ENCODE measurements around the gene GRXCR2.
"Not testable (repeated sequence)": the region's sequence is repeated elsewhere in the genome, so short reads cannot be mapped to it uniquely, and the experiment has no call there.

GRXCR2 gene

DNA sequence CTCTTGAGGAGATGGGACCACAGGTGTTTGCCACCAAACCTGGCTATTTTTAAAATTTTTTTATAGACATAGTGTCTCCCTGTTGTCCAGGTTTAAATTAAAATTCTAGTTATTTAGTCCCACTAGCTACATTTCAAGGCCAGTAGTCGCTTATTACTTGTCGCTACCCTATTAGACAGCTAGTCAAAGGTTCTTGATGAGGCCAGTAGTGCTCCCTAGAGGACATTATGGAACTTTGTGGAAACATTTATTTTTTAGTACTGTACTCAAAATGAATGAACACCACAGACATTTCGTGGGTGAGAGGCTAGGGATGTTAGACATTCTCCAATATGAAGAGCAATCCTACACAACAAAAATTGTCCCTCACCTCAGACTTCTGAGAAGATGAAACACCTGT, 14.4 kb upstream of the GRXCR2 start:
- DNase-seq (ENCODE audit: low read depth) = no peak

DNA sequence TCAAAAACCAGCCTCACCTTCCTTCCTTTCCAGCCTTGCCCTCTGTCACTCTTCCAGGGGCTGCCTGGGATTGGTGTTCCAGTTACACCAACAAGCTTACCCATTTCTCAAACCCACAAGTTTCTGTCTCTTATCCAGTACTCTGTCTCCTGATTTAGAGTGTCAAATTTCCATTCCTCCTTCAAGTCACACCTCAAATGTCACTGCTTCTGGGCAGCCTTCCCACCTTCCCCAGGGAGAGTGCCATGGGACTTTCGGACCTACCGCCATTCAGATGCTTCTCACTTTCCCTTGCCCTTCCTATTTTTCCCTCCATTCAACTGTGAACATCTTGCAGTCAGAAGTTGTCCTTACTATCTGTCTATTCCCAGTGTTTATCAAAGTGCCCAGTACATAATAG, 2.0 kb upstream of the GRXCR2 start:
- no peak for DNase-seq (ENCODE audit: low read depth)

- no peak for DNase-seq (ENCODE audit: low read depth)
Observed at GRCh38 chr5:145872486-145872885, 328 bp downstream of the GRXCR2 start.

- no peak for DNase-seq (ENCODE audit: low read depth)
Observed at GRCh38 chr5:145869753-145870152, 3.1 kb downstream of the GRXCR2 start.

DNA sequence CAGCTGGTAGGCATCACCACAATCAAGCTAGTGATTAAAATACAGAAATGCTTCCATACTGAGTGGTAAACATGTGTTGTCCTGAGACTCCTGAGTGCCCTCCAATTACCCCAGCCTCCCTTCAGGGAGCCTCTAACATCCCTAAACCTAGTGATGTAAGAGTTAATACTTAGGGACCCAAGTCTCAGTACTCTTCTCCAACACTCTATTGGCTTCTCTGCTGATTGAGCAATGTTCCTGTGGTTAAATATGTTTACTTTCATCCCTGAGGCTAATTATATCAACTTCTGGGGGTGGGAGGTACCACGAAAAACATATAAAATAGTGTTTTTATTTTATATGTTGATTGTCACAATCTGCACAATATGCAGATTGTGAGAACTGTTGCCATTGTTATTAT, 5.0 kb downstream of the GRXCR2 start:
- DNase-seq (ENCODE audit: low read depth) = no peak

DNA sequence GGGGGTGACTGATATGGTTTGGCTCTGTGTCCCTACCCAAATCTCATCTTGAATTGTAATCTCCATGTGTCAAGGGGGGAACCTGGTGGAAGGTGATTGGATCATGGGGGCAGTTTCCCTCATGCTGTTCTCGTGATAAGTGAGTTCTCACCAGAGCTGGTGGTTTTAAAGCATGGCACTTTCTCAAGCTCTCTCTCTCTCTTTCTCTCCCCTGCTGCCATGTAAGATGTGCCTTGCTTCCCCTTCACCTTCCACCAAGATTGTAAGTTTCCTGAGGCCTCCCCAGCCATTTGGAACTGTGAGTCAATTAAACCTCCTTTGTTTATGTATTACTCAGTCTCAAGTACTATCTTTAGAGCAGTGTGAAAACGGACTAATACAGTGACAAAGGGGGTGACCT, 8.4 kb downstream of the GRXCR2 start:
- DNase-seq (ENCODE audit: low read depth) = not testable (repeated sequence)

DNA sequence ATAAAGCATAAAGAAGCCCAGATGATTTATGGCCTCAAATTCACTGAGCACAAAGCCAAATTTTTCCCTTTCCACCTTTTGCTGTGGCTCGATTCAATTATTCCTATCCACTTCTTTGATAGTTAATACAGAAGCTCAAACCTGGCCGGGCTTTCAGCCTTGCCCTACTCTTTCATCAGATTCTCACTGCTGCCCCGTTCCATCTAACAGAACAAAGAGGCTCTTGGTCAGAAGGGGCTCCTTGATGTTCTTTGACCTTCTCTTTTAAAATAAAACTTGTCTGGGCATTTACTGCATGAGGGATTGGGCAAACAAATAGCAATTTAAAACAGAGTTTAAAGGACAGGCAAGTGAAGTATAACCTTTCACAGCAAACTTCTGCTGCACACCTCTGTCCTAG, 9.8 kb downstream of the GRXCR2 start:
- DNase-seq (ENCODE audit: low read depth) = no peak

DNA sequence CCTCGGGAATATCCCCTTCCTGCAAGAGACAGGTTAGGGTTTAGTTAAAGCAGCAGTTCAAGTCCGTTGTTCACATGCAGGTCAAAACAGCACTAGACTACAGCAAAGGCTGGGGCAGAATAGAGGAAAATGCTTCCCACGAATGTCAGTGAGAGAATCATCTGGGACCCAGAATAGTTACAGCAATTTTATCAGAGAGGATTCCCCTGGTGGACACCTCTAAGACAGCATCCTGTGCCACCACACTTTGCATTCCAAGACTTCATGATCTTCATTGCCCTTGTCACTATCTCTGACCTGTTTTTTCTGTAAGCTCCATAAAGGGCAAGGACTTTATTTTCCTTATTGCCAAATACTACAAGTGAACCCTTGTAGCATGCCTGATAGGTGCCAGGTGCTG, 12.9 kb downstream of the GRXCR2 start:
- no peak for DNase-seq (ENCODE audit: low read depth)

DNA sequence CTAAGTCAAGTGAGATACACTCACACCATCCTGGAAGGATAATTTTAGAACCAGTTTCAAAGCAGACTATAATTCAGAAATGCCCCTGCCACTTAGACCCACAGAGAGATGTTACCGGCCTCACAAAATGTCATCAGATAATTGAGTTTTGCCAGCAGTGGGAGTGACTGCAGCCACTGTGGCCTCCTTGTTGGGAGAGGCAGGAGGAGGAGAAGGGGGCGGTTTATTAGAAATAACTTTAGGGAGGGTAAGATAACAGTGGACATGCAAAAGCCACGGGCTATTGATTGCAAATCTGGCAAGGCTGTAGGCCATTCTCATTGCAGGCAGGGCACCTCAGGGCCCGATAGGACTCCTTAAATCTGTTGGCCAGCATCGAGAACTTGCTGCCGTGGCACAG, 13.4 kb downstream of the GRXCR2 start:
- DNase-seq (ENCODE audit: low read depth) = no peak

DNA sequence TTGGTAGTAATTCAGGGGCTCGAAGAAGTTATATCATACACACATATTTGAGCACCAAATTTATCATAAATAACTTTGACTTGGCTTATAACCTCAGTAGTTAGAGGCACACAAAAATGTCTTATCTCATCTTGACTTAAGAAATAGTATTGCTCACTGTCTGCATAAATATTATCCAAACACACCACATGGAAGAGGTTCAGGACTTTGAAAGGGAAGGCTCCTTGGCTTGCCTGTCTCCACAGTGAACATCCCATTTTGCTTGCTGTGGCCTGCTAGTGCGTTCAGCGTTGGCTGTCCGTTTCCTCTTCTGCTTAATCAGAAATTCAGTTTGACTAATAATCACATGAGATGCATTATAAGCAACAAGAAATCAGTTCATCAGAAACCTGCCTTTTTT, 13.9 kb downstream of the GRXCR2 start:
- DNase-seq (ENCODE audit: low read depth) = no peak

DNA sequence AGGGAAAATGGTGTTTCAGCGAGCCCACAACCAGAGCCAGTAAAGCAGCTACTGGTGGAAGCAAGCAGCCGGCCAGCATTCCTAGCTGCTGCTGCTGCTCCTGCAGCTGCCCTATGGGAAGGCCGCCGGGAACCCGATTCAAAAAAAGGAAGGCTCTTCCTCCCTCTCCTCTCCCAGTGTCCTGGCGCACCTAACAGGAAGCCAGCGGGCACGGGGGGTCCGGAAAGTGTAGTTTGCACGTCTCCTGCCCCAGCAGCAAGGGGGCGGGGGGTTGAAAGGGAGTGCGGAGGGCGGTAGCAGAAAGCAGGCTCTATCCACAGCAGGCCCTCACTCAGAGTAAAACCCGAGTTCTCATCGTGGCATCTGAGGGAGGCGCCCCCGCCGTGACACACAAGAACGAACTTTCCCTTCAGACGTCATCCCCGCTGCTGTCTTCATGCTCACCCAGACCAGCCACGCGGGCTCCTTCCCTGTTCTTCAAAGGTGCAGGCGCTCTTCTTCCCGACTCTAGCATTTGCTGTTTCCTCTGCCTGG, 16.5 kb downstream of the GRXCR2 start:
- DNase-seq (ENCODE audit: low read depth) = no peak

DNA sequence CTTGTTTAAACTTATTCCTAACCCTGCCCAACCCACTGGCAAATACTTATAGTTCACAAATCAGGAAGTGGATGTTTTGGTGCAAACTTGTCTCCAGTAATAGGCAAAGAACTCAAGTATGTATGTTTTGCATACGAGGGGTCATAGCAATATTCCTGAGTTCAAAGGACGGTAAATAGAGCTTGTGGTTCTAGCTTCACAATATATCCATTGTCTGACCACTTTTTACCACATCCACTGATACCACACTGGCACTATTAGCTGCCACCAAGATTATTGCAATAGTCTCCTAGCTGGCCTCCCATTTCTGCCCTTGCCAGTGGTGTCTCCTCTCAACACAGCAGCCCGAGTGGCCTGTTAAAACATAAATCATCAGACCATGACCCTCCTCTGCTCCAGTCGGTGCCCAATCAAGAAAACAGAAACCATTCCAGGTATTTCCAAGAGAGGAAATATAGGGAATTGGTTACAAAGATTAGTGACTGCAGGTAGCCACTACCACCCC, 17.0 kb downstream of the GRXCR2 start:
- no peak for DNase-seq (ENCODE audit: low read depth)

DNA sequence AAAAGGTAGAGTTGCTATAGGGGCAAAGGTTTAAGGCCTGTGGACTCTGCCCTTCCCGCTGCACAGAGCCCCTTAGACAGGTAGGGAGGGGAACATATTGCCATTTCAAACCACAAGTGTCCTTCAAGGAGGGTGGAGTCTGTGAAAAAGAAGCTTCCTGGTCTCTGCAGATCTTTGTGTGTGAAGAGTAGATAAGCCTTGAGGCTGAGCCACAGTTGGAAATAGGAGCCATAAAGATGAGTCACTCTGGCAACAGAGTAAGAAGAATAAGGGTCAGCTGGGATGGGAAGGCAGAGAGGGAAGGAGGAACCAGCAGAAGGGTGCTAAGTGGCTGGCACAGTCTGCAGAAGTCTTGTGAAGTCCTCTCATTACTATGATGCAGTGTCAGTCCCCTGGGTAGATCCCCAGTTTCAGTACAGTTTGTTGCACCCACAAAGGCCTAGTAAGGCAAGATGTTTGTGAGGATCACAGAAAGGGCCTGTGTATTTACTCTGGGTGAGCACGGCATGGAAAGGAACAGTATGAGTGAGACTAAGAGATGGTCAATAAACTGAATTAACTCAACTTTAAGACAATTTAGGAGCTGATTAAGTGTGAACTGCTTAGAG, 18.1 kb downstream of the GRXCR2 start:
- no peak for DNase-seq (ENCODE audit: low read depth)

DNA sequence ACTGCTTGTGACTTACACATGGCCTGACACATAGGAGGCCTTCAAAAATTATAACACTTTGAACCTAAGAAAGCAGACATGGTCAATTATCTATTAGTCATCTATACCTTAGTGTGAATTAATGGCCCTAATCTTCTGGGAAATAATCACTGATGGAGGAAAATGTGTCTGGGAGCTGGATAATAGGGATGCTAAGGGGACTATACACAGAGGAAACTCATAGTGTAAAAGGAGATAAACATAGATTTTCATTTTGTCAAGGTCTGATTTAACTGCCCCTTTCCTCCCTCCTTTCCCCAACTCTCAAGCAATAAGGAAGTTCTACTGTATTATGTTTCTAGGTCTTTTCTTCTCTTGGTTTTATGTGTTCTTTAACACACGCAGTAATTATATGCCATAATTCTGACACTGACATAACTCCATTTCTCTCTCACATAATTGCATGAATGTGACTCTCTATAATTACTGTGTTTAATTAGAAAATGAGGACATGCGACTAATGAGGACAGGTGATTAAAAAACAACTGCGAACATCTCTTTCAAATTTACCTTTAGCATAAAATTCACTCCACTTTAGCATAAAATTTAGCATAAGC, 18.9 kb downstream of the GRXCR2 start:
- no peak for DNase-seq (ENCODE audit: low read depth)

DNA sequence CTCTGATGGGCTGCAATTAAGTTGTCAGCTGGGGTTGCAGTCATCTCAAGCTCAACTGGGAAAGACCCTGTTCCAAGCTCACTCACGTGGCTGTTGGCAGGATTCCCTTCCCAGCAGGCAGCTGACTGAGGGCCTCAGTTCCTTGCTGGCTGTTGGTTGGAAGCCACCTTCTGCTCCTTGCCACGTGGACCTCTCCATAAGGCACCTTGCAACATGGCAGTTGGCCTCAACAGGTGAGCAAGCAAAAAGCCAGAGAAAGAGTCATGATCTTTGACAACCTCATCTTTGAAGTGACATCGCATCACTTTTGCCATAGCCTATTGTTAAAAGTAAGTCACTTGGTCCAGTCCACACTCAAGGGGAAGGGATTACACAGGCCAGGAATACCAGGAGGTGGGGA, 19.8 kb downstream of the GRXCR2 start:
- DNase-seq (ENCODE audit: low read depth) = no peak

DNA sequence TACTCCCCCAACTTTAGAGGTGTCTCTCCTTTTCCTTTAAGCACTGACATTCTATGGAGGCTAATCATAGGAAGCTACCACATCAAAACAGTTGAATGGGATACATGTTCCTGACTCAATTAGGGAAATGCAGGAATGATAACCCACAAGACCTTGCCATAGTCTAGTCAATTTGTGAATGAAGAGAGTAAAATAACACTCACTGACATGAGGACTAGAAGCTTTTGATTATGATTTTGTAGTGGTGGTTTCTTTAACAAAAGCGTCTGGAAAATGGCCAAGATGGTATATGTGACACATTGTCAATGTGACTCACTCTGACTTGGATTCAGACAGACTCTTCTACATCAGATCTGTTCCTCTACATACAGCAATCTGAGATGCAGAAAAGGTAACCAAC, 24.0 kb downstream of the GRXCR2 start:
- no peak for DNase-seq (ENCODE audit: low read depth)

GRCh38 chr5:145847499-145848497, 25.0 kb downstream of the GRXCR2 start:
- no peak for DNase-seq (ENCODE audit: low read depth)

DNA sequence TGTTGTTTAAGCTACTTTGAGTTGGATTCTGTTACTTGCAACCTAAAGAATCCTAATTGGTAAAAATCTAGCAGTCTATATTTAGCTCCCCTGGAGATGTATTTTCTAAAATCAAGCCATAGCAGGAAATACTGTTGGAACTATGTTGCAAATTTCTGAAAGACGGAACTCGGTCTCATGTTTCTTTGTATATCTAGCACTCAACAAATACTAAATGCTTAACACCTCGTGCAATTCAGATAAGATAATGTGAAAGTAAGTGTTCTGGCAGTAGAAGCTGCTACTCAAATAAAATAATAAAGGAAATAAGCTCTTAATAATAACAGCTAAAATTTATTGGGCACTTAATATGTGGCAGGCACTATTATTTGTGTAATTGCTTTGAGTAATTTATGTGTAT, 26.7 kb downstream of the GRXCR2 start:
- no peak for DNase-seq (ENCODE audit: low read depth)

DNA sequence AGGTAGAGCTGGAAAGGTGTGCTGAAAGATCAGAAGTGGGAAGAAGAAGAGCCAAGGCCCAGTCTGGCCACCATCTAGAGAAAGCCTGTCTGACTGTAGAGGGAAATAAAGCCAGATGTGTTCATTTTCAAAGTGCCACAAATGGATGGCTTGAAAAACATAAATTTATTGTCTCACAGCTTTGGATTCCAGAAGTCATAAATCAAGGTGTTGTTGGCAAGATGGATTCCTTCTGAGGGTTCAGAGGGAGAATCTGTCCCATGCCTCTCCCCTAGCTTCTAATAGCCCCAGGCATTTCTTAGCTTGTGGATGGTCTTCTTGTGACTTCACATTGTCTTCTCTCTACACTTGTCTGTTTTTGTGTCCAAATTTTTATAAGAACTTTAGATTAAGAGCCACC, 31.5 kb downstream of the GRXCR2 start:
- no peak for DNase-seq (ENCODE audit: low read depth)

DNA sequence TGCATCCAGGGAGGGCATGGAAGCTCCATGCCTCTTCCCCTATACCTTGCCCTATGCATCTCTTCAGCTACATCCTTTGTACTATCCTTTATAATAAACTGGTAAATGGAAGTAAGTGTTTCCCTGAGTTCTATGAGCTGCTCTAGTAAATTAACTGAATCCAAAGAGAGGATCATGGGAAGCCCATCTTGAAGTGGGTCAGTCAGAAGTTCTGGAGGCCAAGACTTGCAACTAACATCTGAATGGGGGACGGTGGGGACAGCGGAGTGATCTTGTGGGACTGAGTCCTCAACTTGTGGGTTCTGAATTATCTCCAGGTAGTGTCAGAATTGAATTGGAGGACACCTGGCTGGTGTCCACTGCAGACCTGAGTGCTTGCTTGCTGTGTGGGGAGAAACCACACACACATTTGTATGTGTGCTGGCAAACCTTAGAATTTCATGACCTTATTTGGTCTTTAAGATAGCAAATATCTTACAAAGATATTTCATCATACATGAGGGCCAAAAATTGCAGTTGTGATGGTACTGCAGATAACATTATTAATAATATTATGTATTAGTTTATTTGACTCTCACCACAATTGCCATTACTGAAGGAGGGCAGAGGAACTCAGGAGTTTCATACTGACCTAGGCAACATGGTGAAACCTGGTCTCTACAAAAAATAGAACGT, 32.2 kb downstream of the GRXCR2 start:
- DNase-seq (ENCODE audit: low read depth) = no peak

- DNase-seq (ENCODE audit: low read depth) = no peak
Observed at GRCh38 chr5:145838276-145838675, 34.5 kb downstream of the GRXCR2 start.

DNA sequence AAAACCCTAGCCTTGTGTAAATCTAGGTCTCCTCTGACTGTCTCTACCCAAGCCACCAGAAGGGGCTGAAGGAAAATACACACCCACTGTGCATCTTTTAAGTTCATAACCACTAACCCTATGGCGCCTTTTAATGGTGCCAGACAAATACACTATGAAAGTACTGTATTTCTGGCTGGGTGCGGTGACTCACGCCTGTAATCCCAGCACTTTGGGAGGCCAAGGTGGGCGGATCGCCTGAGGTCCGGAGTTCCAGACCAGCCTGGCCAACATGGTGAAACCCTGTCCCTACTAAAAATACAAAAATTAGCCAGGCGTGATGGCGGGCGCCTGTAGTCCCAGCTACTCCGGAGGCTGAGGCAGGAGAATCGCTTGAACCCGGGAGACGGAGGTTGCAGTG, 36.6 kb downstream of the GRXCR2 start:
- DNase-seq (ENCODE audit: low read depth) = not testable (repeated sequence)

Data from T-helper 22 cell (primary cell).